Mucosa of stomach (tissue), 1 donor: Measurements from ENCODE around the gene SLC2A8.

Experiments
- H3K27me3 ChIP-seq: one replicate; pipeline ENCODE4 v1.7.0; 2013; ENCODE audit warnings: mild to moderate bottlenecking, low read length; ENCODE audit not compliant: control insufficient read depth, insufficient read depth
- H3K36me3 ChIP-seq: one replicate; pipeline ENCODE4 v1.7.0; 2013; ENCODE audit warnings: low read length; ENCODE audit not compliant: control insufficient read depth, insufficient read depth
- H3K4me1 ChIP-seq: one replicate; pipeline ENCODE4 v1.7.0; 2013; ENCODE audit warnings: mild to moderate bottlenecking, low read length; ENCODE audit not compliant: control insufficient read depth, insufficient read depth
- H3K4me3 ChIP-seq: one replicate; pipeline ENCODE4 v1.7.0; 2013; ENCODE audit warnings: low read length
- H3K9ac ChIP-seq: one replicate; pipeline ENCODE4 v1.7.0; 2013; ENCODE audit warnings: mild to moderate bottlenecking, low read length, moderate library complexity
- H3K9me3 ChIP-seq: one replicate; pipeline ENCODE4 v1.7.0; 2013; ENCODE audit warnings: mild to moderate bottlenecking, low read length, moderate library complexity; ENCODE audit not compliant: control insufficient read depth
- donor health status: Pancreatic carcinoma.

The SLC2A8 gene

GRCh38 chr9:127415141-127415540, 18.2 kb downstream of the SLC2A8 start:
- H3K27me3 ChIP-seq = no peaks in the 10 kb centered on the region
- H3K36me3 ChIP-seq = no peaks in the 10 kb centered on the region
- H3K9ac ChIP-seq = no peak overlapping the region
- no peaks in the 10 kb centered on the region for H3K4me1 ChIP-seq
- no peaks in the 10 kb centered on the region for H3K9me3 ChIP-seq
- H3K4me3 ChIP-seq = no peak overlapping the region

DNA sequence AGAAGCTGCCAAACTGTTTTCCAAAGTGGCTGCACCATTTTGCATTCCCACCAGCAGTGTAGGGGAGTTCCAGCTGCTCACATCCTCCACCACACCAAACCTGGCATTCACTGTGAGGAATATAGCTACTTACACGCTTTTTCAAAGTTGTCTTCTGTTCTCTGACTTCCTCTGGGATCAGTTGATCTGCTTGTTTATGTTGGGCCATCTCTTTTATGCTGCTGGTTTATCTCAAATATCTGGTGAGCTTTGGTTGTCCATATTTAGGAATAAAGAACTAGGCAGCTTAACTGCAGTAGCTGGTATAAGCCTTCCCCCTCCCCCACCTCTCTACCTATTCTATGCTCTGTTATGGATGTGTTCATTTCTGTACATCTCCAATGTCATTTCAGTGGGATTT, 18.7 kb downstream of the SLC2A8 start:
- no peaks in the 10 kb centered on the region for H3K27me3 ChIP-seq
- no peaks in the 10 kb centered on the region for H3K4me1 ChIP-seq
- H3K4me3 ChIP-seq = no peak overlapping the region
- no peak overlapping the region for H3K9ac ChIP-seq
- no peaks in the 10 kb centered on the region for H3K36me3 ChIP-seq
- no peaks in the 10 kb centered on the region for H3K9me3 ChIP-seq

DNA sequence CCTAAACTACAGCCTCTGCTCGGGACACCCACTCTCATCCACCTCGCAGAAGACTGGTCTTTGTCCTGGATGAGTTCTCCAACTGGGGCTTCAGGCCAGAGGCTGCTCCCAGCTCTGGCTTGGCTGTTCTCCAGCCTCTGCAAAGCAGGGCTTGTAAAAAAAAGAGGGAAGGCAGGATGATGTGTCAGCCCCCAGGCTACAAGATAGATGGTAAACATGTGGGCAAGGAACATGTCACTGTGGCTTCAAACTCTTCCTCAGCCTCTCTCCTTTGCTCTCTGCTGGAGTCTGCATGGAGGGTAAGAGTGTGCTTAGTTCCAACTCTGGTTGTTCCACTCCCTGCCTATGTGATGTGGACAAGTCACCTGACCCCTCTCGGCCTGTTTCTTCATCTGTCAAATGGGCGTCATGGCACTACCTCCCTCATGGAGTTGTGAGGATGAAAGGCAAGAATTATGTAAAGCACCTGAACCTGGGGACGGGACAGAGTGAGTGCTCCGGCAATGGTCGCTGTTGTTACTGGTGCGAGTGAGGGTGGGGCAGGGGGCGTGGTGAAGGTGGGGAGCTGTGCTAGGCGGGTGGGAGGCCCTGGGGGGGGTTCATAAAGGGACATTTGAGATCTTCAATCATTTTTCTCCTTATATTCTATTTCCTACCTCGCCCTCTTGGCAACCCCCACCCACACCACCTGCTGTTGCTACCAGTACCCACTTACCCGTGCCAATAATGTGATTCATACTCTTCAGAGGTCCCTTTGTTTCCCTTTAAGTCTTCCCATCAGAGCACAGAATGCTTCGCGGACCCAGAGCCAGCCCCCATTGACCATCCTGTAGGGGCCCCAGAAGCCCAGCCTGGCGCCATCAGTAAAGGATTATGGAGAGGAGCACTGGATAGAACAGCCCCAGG, 20.4 kb downstream of the SLC2A8 start:
- H3K36me3 ChIP-seq = no peaks in the 10 kb centered on the region
- H3K4me3 ChIP-seq = no peak overlapping the region
- no peaks in the 10 kb centered on the region for H3K27me3 ChIP-seq
- H3K4me1 ChIP-seq = peaks cover 4% of the 10 kb centered on the region
- no peak overlapping the region for H3K9ac ChIP-seq
- no peaks in the 10 kb centered on the region for H3K9me3 ChIP-seq

DNA sequence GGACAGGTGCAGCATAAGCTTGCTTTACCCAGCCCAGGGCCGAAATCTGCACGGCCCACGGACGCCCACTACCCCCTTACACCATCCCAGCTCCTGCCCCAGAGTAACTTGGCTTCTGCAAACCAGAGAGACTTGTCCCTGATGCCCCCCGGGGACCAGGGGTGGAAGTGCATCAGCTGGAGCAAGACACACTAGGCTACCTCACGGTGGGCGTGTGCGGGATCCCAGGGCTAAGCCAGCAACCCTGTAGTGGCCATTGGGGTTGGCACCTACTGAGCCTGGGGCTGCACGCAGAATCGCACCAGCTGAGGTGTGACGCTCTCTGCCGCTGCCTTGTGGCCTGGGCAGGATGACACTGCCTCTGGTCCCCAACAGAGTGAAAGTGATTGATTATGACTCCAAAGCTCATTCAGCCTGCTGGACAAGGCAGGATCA, 21.1 kb downstream of the SLC2A8 start:
- no peak overlapping the region for H3K9ac ChIP-seq
- H3K27me3 ChIP-seq = no peaks in the 10 kb centered on the region
- H3K4me3 ChIP-seq = no peak overlapping the region
- H3K4me1 ChIP-seq = peaks cover 10% of the 10 kb centered on the region
- H3K36me3 ChIP-seq = no peaks in the 10 kb centered on the region
- no peaks in the 10 kb centered on the region for H3K9me3 ChIP-seq

DNA sequence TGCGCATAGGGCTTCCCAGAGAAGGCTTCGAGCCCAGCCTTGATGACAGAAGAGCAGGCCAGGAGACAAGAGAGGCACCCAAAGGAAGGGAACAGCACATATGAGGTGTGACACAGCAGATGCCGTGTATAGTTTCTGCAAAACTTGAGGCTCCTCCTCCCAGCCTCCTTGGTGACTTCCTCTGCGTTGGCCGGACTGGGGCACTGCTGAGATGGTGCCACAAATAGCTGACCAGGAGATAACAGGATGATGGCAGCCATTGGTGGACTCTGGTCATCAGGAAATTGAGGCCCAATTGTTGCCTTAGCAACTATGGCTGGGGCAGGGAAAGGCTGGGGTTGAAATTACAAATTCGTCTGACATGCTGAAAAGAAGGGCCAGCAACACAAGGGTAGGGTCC, 22.4 kb downstream of the SLC2A8 start:
- Histone ChIP-seq H3K9ac (no peak overlapping the region), H3K4me1 (peaks cover 11% of the 10 kb centered on the region), H3K9me3 (no peaks in the 10 kb centered on the region), H3K36me3 (no peaks in the 10 kb centered on the region), H3K27me3 (no peaks in the 10 kb centered on the region), H3K4me3 (no peak overlapping the region)

DNA sequence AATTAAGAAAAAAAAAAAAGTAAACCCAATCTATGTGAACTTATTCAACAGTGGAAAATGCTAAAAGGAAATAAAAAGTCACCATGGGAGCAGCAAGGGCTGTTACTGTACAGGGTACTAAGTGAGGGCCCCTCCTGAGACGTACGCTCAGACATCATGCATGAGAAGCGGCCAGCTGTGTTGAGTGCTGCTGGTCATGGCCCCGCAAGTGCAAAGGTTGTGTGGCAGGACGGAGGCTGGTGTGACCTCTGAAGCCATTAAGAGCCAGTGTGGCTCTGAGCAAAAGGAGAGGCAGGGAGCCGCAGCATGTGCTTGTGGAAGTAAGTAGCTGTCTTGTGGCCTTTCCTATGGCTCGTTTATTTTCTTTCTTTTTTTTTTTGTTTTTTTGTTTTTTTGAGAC, 24.1 kb downstream of the SLC2A8 start:
- no peak overlapping the region for H3K4me3 ChIP-seq
- H3K9ac ChIP-seq = no peak overlapping the region
- no peaks in the 10 kb centered on the region for H3K27me3 ChIP-seq
- H3K9me3 ChIP-seq = no peaks in the 10 kb centered on the region
- H3K36me3 ChIP-seq = no peaks in the 10 kb centered on the region
- peaks cover 23% of the 10 kb centered on the region for H3K4me1 ChIP-seq

- Histone ChIP-seq H3K4me3 (peak overlapping the region; percentile 18), H3K9me3 (no peaks in the 10 kb centered on the region), H3K4me1 (peaks cover 23% of the 10 kb centered on the region), H3K27me3 (no peaks in the 10 kb centered on the region), H3K36me3 (no peaks in the 10 kb centered on the region), H3K9ac (no peak overlapping the region)
These were observed 25.3 kb downstream of the SLC2A8 start for GRCh38 chr9:127422133-127422782.

GRCh38 chr9:127422787-127423186, 25.8 kb downstream of the SLC2A8 start:
- peak overlapping the region; percentile 85 for H3K4me3 ChIP-seq
- no peaks in the 10 kb centered on the region for H3K27me3 ChIP-seq
- peaks cover 23% of the 10 kb centered on the region for H3K4me1 ChIP-seq
- no peaks in the 10 kb centered on the region for H3K36me3 ChIP-seq
- peak overlapping the region; percentile 92 for H3K9ac ChIP-seq
- no peaks in the 10 kb centered on the region for H3K9me3 ChIP-seq

DNA sequence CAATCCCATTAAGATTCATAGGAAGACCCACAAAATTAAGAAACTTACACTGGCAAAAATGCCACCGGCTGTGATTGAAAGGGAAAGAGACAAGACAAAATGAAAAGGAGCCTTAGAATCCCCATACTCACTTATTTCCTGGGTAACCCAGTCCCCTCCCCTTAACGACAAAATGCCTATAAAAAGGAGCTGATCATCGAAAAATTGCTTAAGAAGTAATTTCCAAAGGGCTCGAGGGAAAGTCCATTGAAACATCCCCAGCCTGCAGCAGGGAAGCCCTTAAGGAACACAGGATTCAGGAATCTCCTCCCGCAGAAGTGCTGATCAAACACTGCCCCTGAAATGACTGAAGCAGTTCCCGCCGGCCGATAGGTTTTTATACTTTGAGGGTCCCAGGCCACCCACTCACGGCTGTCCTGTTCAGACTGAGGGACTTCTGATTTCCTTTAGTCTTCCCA, 26.5 kb downstream of the SLC2A8 start:
- H3K27me3 ChIP-seq = no peaks in the 10 kb centered on the region
- no peaks in the 10 kb centered on the region for H3K36me3 ChIP-seq
- H3K9ac ChIP-seq = peak overlapping the region; percentile 92
- no peaks in the 10 kb centered on the region for H3K9me3 ChIP-seq
- H3K4me3 ChIP-seq = peak overlapping the region; percentile 85
- peaks cover 23% of the 10 kb centered on the region for H3K4me1 ChIP-seq

GRCh38 chr9:127423934-127424675, 27.1 kb downstream of the SLC2A8 start, which contains the start of gene ZNF79:
ZNF79 (plus strand) TSS chr9:127424382; CDS start chr9:127424788, 406 bp downstream.
- Histone ChIP-seq H3K4me1 (peaks cover 23% of the 10 kb centered on the region), H3K27me3 (no peaks in the 10 kb centered on the region), H3K9ac (peak within 1 kb of the TSS; percentile 92), H3K4me3 (peak within 1 kb of the TSS; percentile 85), H3K36me3 (no peaks in the 10 kb centered on the region), H3K9me3 (no peaks in the 10 kb centered on the region)

DNA sequence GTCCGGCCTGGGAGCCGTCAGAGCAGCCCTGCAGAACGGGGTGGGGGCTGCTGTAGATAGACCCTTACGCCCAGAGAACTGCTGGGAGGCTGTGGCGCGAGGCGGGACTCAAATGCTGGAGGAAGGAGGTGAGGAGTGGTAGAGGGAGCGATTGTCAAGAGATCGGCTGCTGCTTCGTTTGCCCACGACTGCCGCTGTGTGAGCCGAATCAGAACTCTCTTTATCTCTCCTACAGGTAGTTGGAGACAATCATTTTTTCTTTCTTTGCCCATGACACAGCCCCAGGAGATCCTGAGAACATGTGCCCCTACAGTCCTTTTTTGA, 27.7 kb downstream of the SLC2A8 start:
- Histone ChIP-seq H3K27me3 (no peaks in the 10 kb centered on the region), H3K36me3 (no peaks in the 10 kb centered on the region), H3K4me3 (peak overlapping the region; percentile 85), H3K9me3 (no peaks in the 10 kb centered on the region), H3K9ac (peak overlapping the region; percentile 92), H3K4me1 (peaks cover 23% of the 10 kb centered on the region)

GRCh38 chr9:127426756-127427155, 29.8 kb downstream of the SLC2A8 start:
- no peak overlapping the region for H3K9ac ChIP-seq
- no peaks in the 10 kb centered on the region for H3K36me3 ChIP-seq
- H3K4me3 ChIP-seq = no peak overlapping the region
- H3K27me3 ChIP-seq = no peaks in the 10 kb centered on the region
- no peaks in the 10 kb centered on the region for H3K9me3 ChIP-seq
- peaks cover 23% of the 10 kb centered on the region for H3K4me1 ChIP-seq
